SK-MEL-5 (cell line): ENCODE measurements around the gene UTP11. TPM values are rescaled to one million over a fixed set of nuclear protein-coding genes. Genes with fewer than 3 reads are reported as not detected.

Experiments used
- DNase-seq: peaks from one replicate; pipeline ENCODE4 v3.0.0-alpha.2; 2016; ENCODE audit warnings: low read depth, low spot score
- in situ Hi-C: cut with HindIII; loops from 2 replicates; pipeline ENCODE4 v1.10.0; 2016; ENCODE audit warnings: low sequenced_read_pairs, high pct_unique_total_duplicates, low pct_unique_long_range_greater_than_20kb
- total RNA-seq: library from RNA; depleted of rRNA; stranded (reverse); fragments of >200 nt; shearing (Covaris generic); gene quantifications from 2 replicates; pipeline ENCODE4 v1.2.3, GENCODE V29; 2014

The UTP11 gene
- total RNA-seq, 1 experiment from 2014 or later: 73.1 TPM

GRCh38 chr1:37999430-38000232 is 12.9 kb upstream of the UTP11 start:
- in situ Hi-C loops: no loop called here
- DNase-seq: no peak

GRCh38 chr1:38000233-38000528 is 12.4 kb upstream of the UTP11 start:
- DNase-seq: no peak
- in situ Hi-C loops: no loop called here

GRCh38 chr1:38000529-38001455 is 11.7 kb upstream of the UTP11 start:
- no peak for DNase-seq
- in situ Hi-C loops: no loop called here

GRCh38 chr1:38003261-38004250 is 9.0 kb upstream of the UTP11 start:
- in situ Hi-C loops: no loop called here
- DNase-seq: no peak

- DNase-seq: no peak
- in situ Hi-C loops: no loop called here
Observed at GRCh38 chr1:38004284-38005108, 8.0 kb upstream of the UTP11 start.

GRCh38 chr1:38005195-38006007 is 7.1 kb upstream of the UTP11 start, which contains the start of gene FHL3:
FHL3 (minus strand) TSS chr1:38005514; CDS start chr1:37999412, 6,102 bp downstream.
- peak; percentile 56 for DNase-seq

GRCh38 chr1:38006008-38006828 is 6.3 kb upstream of the UTP11 start:
- no peak for DNase-seq
- in situ Hi-C loops: no loop called here

More at GRCh38 chr1:38005195-38006007, 7.1 kb upstream of the UTP11 start, which contains the start of gene FHL3:
- in situ Hi-C loops: no loop called here

GRCh38 chr1:38009088-38009840 is 3.3 kb upstream of the UTP11 start:
- in situ Hi-C loops: no loop called here
- DNase-seq: no peak

- no peak for DNase-seq
- in situ Hi-C loops: no loop called here
Observed at GRCh38 chr1:38009841-38010180, 2.7 kb upstream of the UTP11 start.

GRCh38 chr1:38013227-38013622 is 691 bp downstream of the UTP11 start:
- in situ Hi-C loops: no loop called here
- no peak for DNase-seq

GRCh38 chr1:38014171-38014570 is 1.6 kb downstream of the UTP11 start:
- in situ Hi-C loops: no loop called here
- DNase-seq: no peak

- in situ Hi-C loops: no loop called here
Observed at GRCh38 chr1:38014724-38015424, 2.3 kb downstream of the UTP11 start.

GRCh38 chr1:38015978-38016725 is 3.6 kb downstream of the UTP11 start:
- DNase-seq: no peak
- in situ Hi-C loops: no loop called here

More at GRCh38 chr1:38014724-38015424, 2.3 kb downstream of the UTP11 start:
- no peak for DNase-seq
